H9 (cell line): ENCODE data around the gene UPB1. TPM values are rescaled to one million over a fixed set of nuclear protein-coding genes. Genes with fewer than 3 reads are reported as not detected.

Source experiments
- DNase-seq: peaks from one replicate; pipeline ENCODE4 v3.0.0-alpha.2; 2017
- H2AFZ ChIP-seq: one replicate; pipeline ENCODE4 v1.6.1; 2013; ENCODE audit warnings: mild to moderate bottlenecking, low read length, control low read depth, moderate library complexity
- H2AK5ac ChIP-seq: 2 replicates; pipeline ENCODE4 v1.6.1; 2013; ENCODE audit warnings: low read length, control low read depth, mixed read lengths; ENCODE audit not compliant: insufficient read length
- H2BK120ac ChIP-seq: one replicate; pipeline ENCODE4 v1.6.1; 2013; ENCODE audit warnings: low read depth, mild to moderate bottlenecking, low read length, control low read depth, inconsistent platforms; ENCODE audit not compliant: poor library complexity, severe bottlenecking
- H2BK12ac ChIP-seq: 2 replicates; pipeline ENCODE4 v1.6.1; 2013; ENCODE audit warnings: low read length, control low read depth, mixed read lengths, low read depth; ENCODE audit not compliant: insufficient read length
- H2BK15ac ChIP-seq: 2 replicates; pipeline ENCODE4 v1.6.1; 2013; ENCODE audit warnings: low read depth, low read length, control low read depth
- H2BK20ac ChIP-seq: one replicate; pipeline ENCODE4 v1.6.1; 2013; ENCODE audit warnings: low read depth, mild to moderate bottlenecking, low read length, control low read depth, inconsistent platforms; ENCODE audit not compliant: poor library complexity, severe bottlenecking
- H2BK5ac ChIP-seq: 2 replicates; pipeline ENCODE4 v1.6.1; 2013; ENCODE audit warnings: low read length, control low read depth, mixed read lengths; ENCODE audit not compliant: insufficient read length
- H3K14ac ChIP-seq: 2 replicates; pipeline ENCODE4 v1.6.1; 2013; ENCODE audit warnings: low read length, control low read depth; ENCODE audit not compliant: insufficient read depth
- H3K18ac ChIP-seq: 2 replicates; pipeline ENCODE4 v1.6.1; 2013; ENCODE audit warnings: low read depth, mild to moderate bottlenecking, mixed read lengths, low read length, control low read depth; ENCODE audit not compliant: insufficient read length
- H3K23ac ChIP-seq: 2 replicates; pipeline ENCODE4 v1.6.1; 2013; ENCODE audit warnings: low read length, control low read depth, mixed read lengths, low read depth; ENCODE audit not compliant: insufficient read length
- H3K23me2 ChIP-seq: 2 replicates; pipeline ENCODE4 v1.6.1; 2013; ENCODE audit warnings: low read depth, mild to moderate bottlenecking, mixed read lengths, low read length, control low read depth; ENCODE audit not compliant: insufficient read length, poor library complexity, severe bottlenecking
- H3K27ac ChIP-seq: 2 replicates; pipeline ENCODE4 v1.5.1; 2013; ENCODE audit warnings: low read length, control low read depth, mixed read lengths, low read depth; ENCODE audit not compliant: insufficient read length
- H3K27me3 ChIP-seq: 2 replicates; pipeline ENCODE4 v1.6.1; 2013; ENCODE audit warnings: low read length, control low read depth, inconsistent platforms; ENCODE audit not compliant: insufficient read depth
- H3K4ac ChIP-seq: 2 replicates; pipeline ENCODE4 v1.6.1; 2013; ENCODE audit warnings: low read depth, mild to moderate bottlenecking, control low read depth, inconsistent platforms, low read length, moderate library complexity
- H3K4me1 ChIP-seq: 2 replicates; pipeline ENCODE4 v1.6.1; 2013; ENCODE audit warnings: low read length, control low read depth, inconsistent platforms; ENCODE audit not compliant: insufficient read depth
- H3K4me2 ChIP-seq: 2 replicates; pipeline ENCODE4 v1.6.1; 2013; ENCODE audit warnings: low read length, control low read depth, mixed read lengths; ENCODE audit not compliant: insufficient read length, insufficient read depth
- H3K56ac ChIP-seq: 2 replicates; pipeline ENCODE4 v1.6.1; 2013; ENCODE audit warnings: low read depth, mild to moderate bottlenecking, mixed read lengths, low read length, control low read depth; ENCODE audit not compliant: insufficient read length
- H3K79me1 ChIP-seq: 2 replicates; pipeline ENCODE4 v1.6.1; 2013; ENCODE audit warnings: low read depth, mild to moderate bottlenecking, moderate library complexity, low read length, control low read depth, inconsistent platforms; ENCODE audit not compliant: insufficient read depth, poor library complexity, severe bottlenecking
- H3K79me2 ChIP-seq: 2 replicates; pipeline ENCODE4 v1.6.1; 2013; ENCODE audit warnings: low read length, control low read depth, inconsistent platforms; ENCODE audit not compliant: insufficient read depth
- H3K9ac ChIP-seq: 2 replicates; pipeline ENCODE4 v1.6.1; 2013; ENCODE audit warnings: low read length, control low read depth, mixed read lengths; ENCODE audit not compliant: insufficient read length; ENCODE audit errors: extremely low read depth
- H3K9me3 ChIP-seq: one replicate; pipeline ENCODE4 v1.6.1; 2013; ENCODE audit warnings: low read depth, low read length, inconsistent platforms; ENCODE audit not compliant: control insufficient read depth
- H3T11ph ChIP-seq: one replicate; pipeline ENCODE4 v1.6.1; 2013; ENCODE audit warnings: mild to moderate bottlenecking, low read length, control low read depth, inconsistent platforms
- H4K20me1 ChIP-seq: one replicate; pipeline ENCODE4 v1.6.1; 2013; ENCODE audit not compliant: control insufficient read depth, insufficient read length, insufficient read depth
- H4K5ac ChIP-seq: 2 replicates; pipeline ENCODE4 v1.6.1; 2013; ENCODE audit warnings: low read depth, mild to moderate bottlenecking, mixed read lengths, low read length, control low read depth; ENCODE audit not compliant: insufficient read length
- H4K8ac ChIP-seq: replicated peaks from 2 replicates; pipeline ENCODE4 v1.6.1; 2013; ENCODE audit warnings: low read length, control low read depth, mixed read lengths, low read depth; ENCODE audit not compliant: insufficient read length
- H4K91ac ChIP-seq: 2 replicates; pipeline ENCODE4 v1.6.1; 2013; ENCODE audit warnings: low read depth, mild to moderate bottlenecking, moderate library complexity, mixed read lengths, low read length, control low read depth; ENCODE audit not compliant: insufficient read length
- H3K27ac Mint-ChIP-seq, 3 experiments: 2 replicates in 2 of 3; 3 replicates in 1 of 3; pipeline ENCODE4 v1.8.0; 2020 to 2021; ENCODE audit warnings: mixed read lengths in 3 of 3, mild to moderate bottlenecking in 1 of 3, moderate library complexity in 1 of 3
- H3K27me3 Mint-ChIP-seq: 2 replicates; pipeline ENCODE4 v1.8.0; 2021; ENCODE audit warnings: low read depth, mild to moderate bottlenecking, moderate library complexity, mixed read lengths
- H3K36me3 Mint-ChIP-seq, 3 experiments: 2 replicates in 2 of 3; 3 replicates in 1 of 3; pipeline ENCODE4 v1.8.0; 2020 to 2021; ENCODE audit warnings: low read depth in 3 of 3, mixed read lengths in 3 of 3; ENCODE audit not compliant: insufficient read depth in 1 of 3
- H3K4me1 Mint-ChIP-seq, 2 experiments: 2 replicates each; pipeline ENCODE4 v1.8.0; 2020; ENCODE audit warnings: mixed read lengths in 2 of 2
- H3K4me3 Mint-ChIP-seq, 2 experiments: 2 replicates in 1 of 2; 3 replicates in 1 of 2; pipeline ENCODE4 v1.8.0; 2020 to 2021; ENCODE audit warnings: mild to moderate bottlenecking in 2 of 2, mixed read lengths in 2 of 2, moderate library complexity in 1 of 2
- H3K9me3 Mint-ChIP-seq, 2 experiments: 2 replicates in 1 of 2; 3 replicates in 1 of 2; pipeline ENCODE4 v1.8.0; 2020; ENCODE audit warnings: mild to moderate bottlenecking in 2 of 2, mixed read lengths in 2 of 2, moderate library complexity in 1 of 2
- WGBS: extraction: QIAGEN DNeasy Blood & Tissue Kit; methylation state at CpG from one replicate; pipeline ENCODE4 v1.1.7; 2013; ENCODE audit warnings: missing lambda C conversion rate, low lambda C conversion rate, mixed read lengths; ENCODE audit not compliant: insufficient read length; ENCODE audit errors: extremely low coverage; 5-methylcytosine and 5-hydroxymethylcytosine counted together
- total RNA-seq: library from RNA; stranded (reverse); gene quantifications from 2 replicates; pipeline ENCODE4 v1.2.1, GENCODE V29; 2021
- TF ChIP-seq, protein P1 (sequence below): fragments of 200-600 bp; sonication (generic); conservative IDR thresholded peaks from 3 replicates; pipeline ENCODE4 v1.8.0; 2021; ENCODE audit warnings: antibody characterized with exemption, mild to moderate bottlenecking

Gene UPB1
- total RNA-seq, 1 experiment from 2014 or later, result not detected

DNA sequence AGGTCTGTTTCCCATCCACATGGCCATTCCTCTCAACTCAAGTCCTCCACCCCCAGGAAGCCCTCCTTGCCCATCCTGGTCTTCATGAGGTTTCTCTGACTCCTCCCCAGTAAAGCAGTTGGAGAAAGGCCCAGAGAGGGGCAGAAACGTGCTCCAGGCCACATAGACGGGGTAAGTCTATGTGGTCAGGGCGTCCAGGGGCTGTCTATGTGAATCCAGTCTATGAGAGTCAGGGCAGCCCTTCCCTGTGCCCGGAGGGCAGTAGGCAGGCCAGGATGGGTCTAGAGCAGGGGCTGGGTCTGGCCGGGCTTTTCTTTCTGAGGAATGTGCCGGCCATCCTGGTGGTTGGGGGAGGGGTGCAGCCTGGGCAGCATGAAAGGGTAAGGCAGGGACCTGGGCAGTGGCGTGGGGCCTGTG lies 48.1 kb downstream of the UPB1 start:
- no peak overlapping the region for H3K14ac ChIP-seq
- H2BK12ac ChIP-seq, result no peak overlapping the region
- no peak overlapping the region for H4K5ac ChIP-seq
- no peak overlapping the region for H2BK15ac ChIP-seq
- TF ChIP-seq, protein P1, sequence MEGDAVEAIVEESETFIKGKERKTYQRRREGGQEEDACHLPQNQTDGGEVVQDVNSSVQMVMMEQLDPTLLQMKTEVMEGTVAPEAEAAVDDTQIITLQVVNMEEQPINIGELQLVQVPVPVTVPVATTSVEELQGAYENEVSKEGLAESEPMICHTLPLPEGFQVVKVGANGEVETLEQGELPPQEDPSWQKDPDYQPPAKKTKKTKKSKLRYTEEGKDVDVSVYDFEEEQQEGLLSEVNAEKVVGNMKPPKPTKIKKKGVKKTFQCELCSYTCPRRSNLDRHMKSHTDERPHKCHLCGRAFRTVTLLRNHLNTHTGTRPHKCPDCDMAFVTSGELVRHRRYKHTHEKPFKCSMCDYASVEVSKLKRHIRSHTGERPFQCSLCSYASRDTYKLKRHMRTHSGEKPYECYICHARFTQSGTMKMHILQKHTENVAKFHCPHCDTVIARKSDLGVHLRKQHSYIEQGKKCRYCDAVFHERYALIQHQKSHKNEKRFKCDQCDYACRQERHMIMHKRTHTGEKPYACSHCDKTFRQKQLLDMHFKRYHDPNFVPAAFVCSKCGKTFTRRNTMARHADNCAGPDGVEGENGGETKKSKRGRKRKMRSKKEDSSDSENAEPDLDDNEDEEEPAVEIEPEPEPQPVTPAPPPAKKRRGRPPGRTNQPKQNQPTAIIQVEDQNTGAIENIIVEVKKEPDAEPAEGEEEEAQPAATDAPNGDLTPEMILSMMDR, result no peak
- H2BK20ac ChIP-seq, result no peak overlapping the region
- no peak overlapping the region for H3K56ac ChIP-seq
- no peaks in the 10 kb centered on the region for H3K4me1 ChIP-seq
- Mint-ChIP-seq H3K36me3 (peaks cover 16 to 75% (median 67%) of the 10 kb centered on the region in 3 experiments; a peak in 6 of 7 replicates), H3K4me1 (no peaks in the 10 kb centered on the region), H3K4me3 (no peak overlapping the region), H3K27me3 (no peaks in the 10 kb centered on the region), H3K27ac (no peak overlapping the region), H3K9me3 (no peaks in the 10 kb centered on the region)
- no peaks in the 10 kb centered on the region for H3K9me3 ChIP-seq
- H4K20me1 ChIP-seq, result no peaks in the 10 kb centered on the region
- no peaks in the 10 kb centered on the region for H3K23me2 ChIP-seq
- no peak overlapping the region for H3K27ac ChIP-seq
- no peak for DNase-seq
- no peak overlapping the region for H3T11ph ChIP-seq
- H3K4ac ChIP-seq, result no peak overlapping the region
- no peaks in the 10 kb centered on the region for H3K79me2 ChIP-seq
- H3K18ac ChIP-seq, result no peak overlapping the region
- no peak overlapping the region for H2BK120ac ChIP-seq
- H3K79me1 ChIP-seq, result no peaks in the 10 kb centered on the region
- H3K27me3 ChIP-seq, result no peaks in the 10 kb centered on the region
- WGBS, result no CpG with 5 or more reads among the region's 7 CpGs
- H2AK5ac ChIP-seq, result no peak overlapping the region
- H2AFZ ChIP-seq, result no peak overlapping the region
- no peak overlapping the region for H4K8ac ChIP-seq
- no peak overlapping the region for H4K91ac ChIP-seq
- H3K23ac ChIP-seq, result no peak overlapping the region
- no peak overlapping the region for H2BK5ac ChIP-seq
- H3K9ac ChIP-seq, result no peak overlapping the region
- H3K4me2 ChIP-seq, result no peak overlapping the region
